VCaP (cell line): Measurements from ENCODE around the gene DUSP6.

Experiments used
- H3K27ac ChIP-seq: fragments of 450-650 bp; 2 replicates; pipeline ENCODE4 v1.5.1; 2017
- TF ChIP-seq, protein P1 (sequence below): fragments of 450-650 bp; conservative IDR thresholded peaks from 2 replicates; pipeline ENCODE4 v1.5.1; 2017; ENCODE audit warnings: mild to moderate bottlenecking, moderate library complexity

The DUSP6 gene

DNA sequence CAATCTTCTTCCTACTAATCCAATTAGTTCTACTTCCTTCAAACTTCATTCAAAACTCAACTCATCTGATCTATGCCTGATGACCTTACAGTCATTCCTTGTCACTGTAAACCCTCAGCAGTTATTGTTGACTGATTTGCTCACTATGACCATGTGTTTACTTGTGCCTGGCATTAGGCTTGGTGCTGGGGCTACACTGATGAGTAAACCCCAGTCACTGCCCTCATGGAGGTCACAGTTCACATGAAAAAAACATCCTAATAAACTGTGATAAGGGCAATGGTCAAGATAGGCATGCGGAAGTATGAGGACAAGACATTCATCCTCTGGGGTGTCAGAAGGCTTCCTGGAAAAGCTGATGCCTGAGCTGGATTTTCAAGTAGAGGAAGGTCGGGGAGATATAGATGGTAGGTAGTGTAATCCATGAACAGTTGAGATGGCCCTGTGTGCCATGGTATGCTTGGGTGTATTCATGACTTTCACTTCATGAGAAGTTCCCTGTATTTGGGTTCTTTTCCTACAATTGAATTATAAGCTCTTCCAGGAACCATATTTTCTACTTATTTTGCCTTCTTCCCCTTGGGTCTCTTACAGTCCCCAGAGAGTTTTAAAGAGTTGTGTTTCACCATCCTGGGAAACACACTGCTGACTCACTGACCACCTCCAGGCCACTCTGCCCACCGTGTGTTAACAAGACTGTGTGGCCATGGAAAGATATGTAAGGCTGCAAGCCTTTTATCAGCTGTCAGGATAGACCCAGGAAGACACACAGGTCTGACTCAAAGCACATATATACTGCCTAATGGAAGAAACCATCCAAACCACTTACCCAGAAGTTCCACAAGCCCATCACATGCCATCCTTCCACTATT lies 38.7 kb upstream of the DUSP6 start:
- TF ChIP-seq, protein P1, sequence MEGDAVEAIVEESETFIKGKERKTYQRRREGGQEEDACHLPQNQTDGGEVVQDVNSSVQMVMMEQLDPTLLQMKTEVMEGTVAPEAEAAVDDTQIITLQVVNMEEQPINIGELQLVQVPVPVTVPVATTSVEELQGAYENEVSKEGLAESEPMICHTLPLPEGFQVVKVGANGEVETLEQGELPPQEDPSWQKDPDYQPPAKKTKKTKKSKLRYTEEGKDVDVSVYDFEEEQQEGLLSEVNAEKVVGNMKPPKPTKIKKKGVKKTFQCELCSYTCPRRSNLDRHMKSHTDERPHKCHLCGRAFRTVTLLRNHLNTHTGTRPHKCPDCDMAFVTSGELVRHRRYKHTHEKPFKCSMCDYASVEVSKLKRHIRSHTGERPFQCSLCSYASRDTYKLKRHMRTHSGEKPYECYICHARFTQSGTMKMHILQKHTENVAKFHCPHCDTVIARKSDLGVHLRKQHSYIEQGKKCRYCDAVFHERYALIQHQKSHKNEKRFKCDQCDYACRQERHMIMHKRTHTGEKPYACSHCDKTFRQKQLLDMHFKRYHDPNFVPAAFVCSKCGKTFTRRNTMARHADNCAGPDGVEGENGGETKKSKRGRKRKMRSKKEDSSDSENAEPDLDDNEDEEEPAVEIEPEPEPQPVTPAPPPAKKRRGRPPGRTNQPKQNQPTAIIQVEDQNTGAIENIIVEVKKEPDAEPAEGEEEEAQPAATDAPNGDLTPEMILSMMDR, result no peak
- H3K27ac ChIP-seq, result peak overlapping the region; percentile 87

DNA sequence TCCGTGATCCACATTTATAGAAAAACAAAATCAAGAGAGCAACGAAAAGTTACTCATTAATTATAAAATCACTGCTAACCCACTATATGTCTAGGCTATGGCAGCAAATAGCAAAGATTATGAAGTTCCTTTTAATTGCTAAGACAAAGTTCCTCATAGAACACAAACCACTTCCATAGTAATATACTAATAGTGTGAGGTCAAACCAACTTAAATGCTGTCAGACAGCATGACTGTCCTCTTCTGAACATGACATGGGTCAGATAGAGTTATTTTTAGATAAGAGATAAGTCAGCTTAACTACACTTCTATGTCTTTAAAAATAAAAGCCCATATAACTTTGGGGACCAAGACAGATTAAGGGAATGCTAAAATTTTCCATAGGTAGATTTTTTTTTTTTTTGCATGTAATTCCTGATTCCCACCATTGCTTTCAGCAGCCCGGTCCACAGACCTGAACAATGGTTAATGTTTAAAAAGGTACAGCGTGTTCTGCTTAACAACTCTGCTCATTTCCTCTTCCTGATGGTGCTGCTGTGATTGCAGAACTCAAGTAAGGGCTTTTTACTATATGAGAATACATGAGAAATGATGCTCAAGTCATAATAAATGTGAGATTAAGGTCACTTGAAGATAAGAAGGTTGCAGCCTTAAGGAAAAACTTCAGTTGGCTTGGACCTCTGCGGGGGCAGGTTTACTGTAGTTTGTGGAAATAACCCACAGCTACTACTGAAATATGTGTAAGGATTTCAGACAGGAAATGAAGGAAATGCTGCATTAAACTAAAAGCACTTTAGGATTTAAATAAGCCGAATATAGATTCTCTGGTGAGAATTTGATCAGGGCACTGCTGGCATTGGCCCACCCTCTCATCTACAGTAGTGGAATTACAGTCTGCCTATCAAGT lies 37.7 kb upstream of the DUSP6 start:
- peak overlapping the region; percentile 87 for H3K27ac ChIP-seq

DNA sequence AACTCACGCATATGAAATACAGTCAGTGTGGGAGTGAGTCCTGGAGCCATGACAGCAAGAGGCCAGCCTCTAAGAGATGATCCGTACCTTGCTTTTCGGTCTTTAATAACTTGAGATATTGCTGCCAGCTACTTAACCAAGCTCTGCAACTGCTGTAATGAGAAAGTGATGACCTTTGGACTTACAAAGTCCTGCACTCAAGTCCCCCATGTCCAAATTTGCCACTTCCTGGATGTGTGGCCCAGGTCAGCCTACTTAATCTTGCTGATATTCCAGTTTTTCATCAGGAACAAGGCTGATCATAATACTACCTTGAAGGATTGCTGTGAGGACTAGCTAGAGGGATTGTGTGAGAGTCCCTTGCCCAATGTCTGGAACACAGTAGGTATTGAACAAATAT lies 33.8 kb upstream of the DUSP6 start:
- TF ChIP-seq, protein P1, result no peak
- peak overlapping the region; percentile 94 for H3K27ac ChIP-seq

More for the DNA sequence above, 37.7 kb upstream of the DUSP6 start:
- TF ChIP-seq, protein P1, result no peak

DNA sequence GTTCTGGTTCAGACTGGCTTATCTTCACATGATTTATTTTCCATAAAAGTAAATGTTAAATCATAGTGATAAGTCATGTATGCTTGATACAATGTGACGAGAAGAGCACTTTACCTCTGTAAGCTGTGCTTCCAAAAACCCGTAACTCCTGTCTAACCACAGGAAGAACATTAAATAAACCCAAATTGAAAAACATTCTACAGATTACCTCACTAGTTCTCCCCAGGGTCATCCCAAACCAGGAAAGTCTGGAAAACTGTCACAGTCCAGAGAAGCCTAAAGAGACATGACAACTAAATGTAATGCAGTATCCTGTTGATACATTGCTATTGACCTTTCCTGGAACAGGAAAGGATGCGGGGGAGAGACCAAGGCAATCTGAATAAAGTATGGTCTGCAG lies 32.5 kb upstream of the DUSP6 start:
- TF ChIP-seq, protein P1, result no peak
- peak overlapping the region; percentile 94 for H3K27ac ChIP-seq

DNA sequence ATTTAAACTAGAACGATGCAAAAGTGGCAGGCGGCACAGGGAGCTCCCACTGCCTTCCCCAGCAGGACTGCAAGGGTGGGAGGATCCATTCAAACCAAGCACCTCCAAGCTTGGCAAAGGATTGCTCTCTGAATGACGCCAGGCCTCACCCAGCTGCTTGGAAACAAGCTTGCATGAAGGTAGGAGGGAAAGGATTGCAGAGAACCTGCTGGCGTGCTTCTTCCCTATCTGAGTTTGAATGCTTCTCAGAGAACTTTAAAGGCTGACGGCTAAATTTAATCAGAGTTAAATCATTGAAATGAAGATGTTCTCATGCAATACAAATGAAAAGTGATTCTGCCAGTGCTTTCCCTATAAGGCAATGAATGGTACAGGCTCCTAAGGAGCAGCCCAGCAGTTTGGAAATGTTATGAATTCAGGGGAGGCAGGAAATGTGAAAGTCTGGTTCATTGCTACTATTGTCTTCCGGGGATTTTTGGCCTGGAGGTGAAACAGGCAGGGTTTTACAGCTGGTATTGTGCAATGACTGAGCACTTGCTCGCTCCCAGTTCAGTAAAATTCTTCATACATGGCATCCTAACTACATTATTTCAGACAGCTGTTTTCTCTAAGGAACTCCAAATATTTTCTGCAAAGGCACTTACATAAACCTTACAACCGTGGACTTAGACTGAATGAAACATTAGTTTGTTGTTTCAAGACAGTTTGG lies 31.9 kb upstream of the DUSP6 start:
- TF ChIP-seq, protein P1, result no peak
- peak overlapping the region; percentile 94 for H3K27ac ChIP-seq

DNA sequence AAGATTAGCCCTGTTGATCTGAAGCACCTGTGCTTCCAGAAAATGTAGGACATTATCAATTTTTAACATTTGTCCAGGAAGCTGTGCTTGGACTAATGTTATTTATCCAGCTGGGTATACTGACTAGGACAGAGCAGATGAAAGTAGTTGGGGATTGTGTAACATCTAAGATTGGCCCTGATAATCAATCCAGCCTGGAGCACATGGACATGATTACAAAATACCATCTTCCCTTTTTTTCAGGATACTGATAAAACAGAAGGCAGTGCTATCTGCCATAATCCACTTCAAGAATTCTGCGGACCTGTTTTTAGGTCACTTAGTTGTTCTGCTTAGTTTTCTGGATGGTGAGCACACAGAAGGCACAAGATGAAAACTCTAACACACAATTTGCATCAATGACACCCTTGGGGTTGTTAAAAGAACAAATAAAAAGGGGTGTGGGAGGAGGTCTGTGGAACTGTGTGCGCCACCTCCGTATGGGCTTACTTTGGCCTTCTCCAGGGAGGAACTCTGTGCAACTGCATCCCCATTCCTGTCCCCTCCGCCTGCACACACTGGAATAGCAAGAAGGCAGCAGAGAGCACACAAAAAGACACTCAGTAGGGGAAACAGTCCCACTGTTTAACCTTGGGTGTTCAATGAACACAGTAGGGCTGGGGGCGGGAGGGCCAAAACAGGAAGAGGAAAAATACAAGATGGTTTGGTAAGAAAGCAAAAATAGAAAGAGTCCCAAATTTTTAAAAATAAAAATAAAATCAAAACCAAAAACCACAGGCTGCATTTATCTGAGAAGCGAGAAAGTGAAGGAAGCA lies 31.1 kb upstream of the DUSP6 start:
- H3K27ac ChIP-seq, result peak overlapping the region; percentile 94

More for the DNA sequence above, 31.1 kb upstream of the DUSP6 start:
- TF ChIP-seq, protein P1, result no peak
